Measurements from ENCODE around the gene FBXO22.

GRCh38 chr15:75948761-75949296 is 45.2 kb downstream of the FBXO22 start:
- TF ChIP-seq EZH2 (IDR thresholded peaks at IDR 0.05; ENCODE audit: insufficient read depth, poor library complexity, severe bottlenecking) (no peak), EZH2phosphoT487 (IDR thresholded peaks at IDR 0.05; ENCODE audit: insufficient read depth, low read depth) (no peak)
